ENCODE data around the gene SUPT3H.

Gene SUPT3H

DNA sequence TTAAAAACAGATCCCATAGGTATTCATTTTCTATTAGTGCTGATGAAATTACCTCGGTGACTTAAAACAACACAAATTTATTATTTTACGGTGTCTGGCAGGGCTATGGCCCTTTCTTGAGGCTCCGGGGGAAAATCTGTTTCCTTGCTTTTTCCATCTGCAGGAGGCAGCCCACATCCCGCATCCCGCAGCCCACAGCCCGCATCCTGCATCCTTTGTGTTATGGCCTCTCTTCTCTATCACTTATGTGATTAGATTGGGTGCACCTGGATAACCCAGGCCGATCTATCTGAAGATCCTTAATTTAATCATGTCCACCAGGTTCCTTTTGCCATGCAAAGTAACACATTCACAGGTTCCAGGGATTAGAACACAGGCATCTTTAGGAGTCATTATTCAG lies 582.4 kb downstream of the SUPT3H start:
- no peak for DNase-seq (ENCODE audit: low read depth in 2 of 2)

- no peak for DNase-seq (ENCODE audit: low read depth in 2 of 2)
These were observed 587.9 kb downstream of the SUPT3H start for GRCh38 chr6:44789806-44790205.

GRCh38 chr6:44789061-44789460 lies 588.7 kb downstream of the SUPT3H start:
- no peak for DNase-seq (ENCODE audit: low read depth in 2 of 2)

DNA sequence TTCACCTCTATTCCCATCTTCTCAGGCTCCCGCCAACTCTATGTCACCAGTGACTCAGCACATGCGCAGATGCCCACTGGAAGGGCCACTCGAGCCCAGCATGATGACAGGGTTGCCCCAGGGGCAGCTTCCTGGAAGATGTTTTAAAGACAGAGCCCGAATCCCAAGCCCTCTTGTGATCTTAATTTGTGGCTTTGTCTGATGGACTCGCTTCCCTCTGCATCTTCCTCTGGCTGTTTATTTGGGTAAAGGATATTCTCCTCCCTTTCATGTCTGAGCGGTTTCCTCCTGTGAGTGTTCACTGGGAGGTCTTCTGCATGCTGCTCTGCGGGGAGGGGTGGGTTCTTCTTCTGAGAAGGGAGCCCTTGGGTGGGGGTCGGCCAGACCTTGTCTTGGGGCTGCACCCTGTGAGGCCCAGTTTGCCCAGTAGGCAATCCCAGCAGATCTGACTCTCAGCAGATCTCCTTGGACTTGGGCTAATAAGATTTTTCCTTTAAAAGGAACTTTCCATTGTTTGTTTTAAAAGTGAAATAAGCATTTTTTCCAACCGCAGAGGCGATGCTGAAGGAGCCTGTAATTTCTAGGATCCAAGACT lies 589.2 kb downstream of the SUPT3H start:
- no peak for DNase-seq (ENCODE audit: low read depth in 2 of 2)

DNA sequence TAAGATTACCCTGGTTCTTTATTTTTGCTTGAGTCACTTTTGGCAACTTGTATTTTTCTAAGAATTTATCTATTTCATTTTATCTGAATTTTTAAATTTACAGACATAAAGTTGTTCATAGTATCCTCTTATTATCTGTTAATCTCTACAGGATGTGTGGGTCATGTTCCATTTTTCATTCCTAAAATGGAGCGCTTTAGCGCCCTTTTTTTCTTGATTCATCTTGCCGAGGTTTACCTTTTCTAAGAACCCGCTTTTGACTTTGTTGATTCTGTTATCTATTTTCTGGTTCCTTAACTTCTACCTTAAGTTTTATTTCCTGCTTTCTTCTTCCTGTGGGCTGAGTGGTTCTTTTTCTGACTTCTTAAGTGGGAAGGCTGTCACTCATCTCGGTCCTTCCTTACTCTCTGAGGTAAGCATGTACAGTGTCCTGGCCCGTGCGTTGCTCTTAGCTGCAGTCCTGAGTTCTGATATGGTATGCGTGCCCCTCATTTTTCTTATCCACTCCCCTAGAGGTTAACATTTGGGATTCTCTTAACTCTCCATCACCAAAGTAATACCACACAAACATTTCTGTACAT lies 590.4 kb downstream of the SUPT3H start:
- DNase-seq (ENCODE audit: low read depth in 2 of 2), result no peak

- DNase-seq (ENCODE audit: low read depth in 2 of 2), result no peak
These were observed 592.6 kb downstream of the SUPT3H start for GRCh38 chr6:44785130-44785529.

- DNase-seq (ENCODE audit: low read depth in 2 of 2), result no peak
These were observed 593.5 kb downstream of the SUPT3H start for GRCh38 chr6:44784195-44784594.

GRCh38 chr6:44782892-44783291 lies 594.8 kb downstream of the SUPT3H start:
- no peak for DNase-seq (ENCODE audit: low read depth in 2 of 2)

DNA sequence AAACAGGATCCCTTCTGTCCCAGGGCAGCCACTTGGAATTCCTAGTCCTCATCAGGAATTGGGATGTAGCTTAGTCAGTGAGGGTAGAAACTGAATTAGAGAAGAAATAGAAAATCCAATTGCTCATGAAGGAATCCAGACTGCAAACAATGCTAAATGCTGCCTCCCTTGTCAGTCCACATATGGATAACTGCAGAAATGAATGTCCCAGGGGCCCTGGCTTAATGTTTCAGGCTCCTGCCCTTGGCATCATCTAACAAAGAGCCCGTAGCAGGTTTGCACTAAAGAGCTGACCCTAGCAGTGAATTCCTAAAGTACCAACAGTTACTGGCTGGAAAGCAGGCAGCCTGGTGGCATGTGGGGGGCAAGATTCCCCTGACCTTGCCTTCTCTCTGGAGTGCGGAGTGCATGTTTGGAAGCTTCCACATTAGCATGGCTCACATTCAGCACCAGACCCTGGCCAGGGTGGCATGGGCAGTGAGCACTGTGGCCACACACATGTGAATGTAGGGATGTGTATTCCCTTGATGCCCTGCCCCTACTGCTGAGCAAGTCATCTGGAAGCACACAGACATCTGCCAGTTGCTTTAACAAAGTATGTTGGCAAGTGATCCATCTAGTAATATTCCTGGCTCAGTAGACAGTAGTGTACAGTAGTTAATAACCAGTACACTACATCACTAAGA lies 595.7 kb downstream of the SUPT3H start:
- no peak for DNase-seq (ENCODE audit: low read depth in 2 of 2)

- DNase-seq (ENCODE audit: low read depth in 2 of 2), result no peak
These were observed 597.6 kb downstream of the SUPT3H start for GRCh38 chr6:44780161-44780560.

- no peak for DNase-seq (ENCODE audit: low read depth in 2 of 2)
These were observed 598.5 kb downstream of the SUPT3H start for GRCh38 chr6:44779130-44779826.
